ENCODE results near the gene RPTOR.

The RPTOR gene

GRCh38 chr17:80822021-80822699 lies 277.5 kb downstream of the RPTOR start:
- no peak for DNase-seq

- DNase-seq, result no peak
Observed at GRCh38 chr17:80822700-80823410, 278.2 kb downstream of the RPTOR start.

- no peak for DNase-seq
Observed at GRCh38 chr17:80824549-80825470, 280.2 kb downstream of the RPTOR start.

- DNase-seq, result no peak
Observed at GRCh38 chr17:80825471-80826345, 281.1 kb downstream of the RPTOR start.

GRCh38 chr17:80826346-80826954 lies 281.8 kb downstream of the RPTOR start:
- no peak for DNase-seq

- no peak for DNase-seq
Observed at GRCh38 chr17:80826955-80827645, 282.5 kb downstream of the RPTOR start.

GRCh38 chr17:80827646-80828643 lies 283.3 kb downstream of the RPTOR start:
- no peak for DNase-seq

- DNase-seq, result no peak
Observed at GRCh38 chr17:80829166-80829813, 284.7 kb downstream of the RPTOR start.

- DNase-seq, result no peak
Observed at GRCh38 chr17:80830020-80830780, 285.6 kb downstream of the RPTOR start.

GRCh38 chr17:80831491-80831890 lies 286.9 kb downstream of the RPTOR start:
- no peak for DNase-seq

GRCh38 chr17:80832266-80832676 lies 287.6 kb downstream of the RPTOR start:
- DNase-seq, result no peak

GRCh38 chr17:80832888-80833583 lies 288.4 kb downstream of the RPTOR start:
- peak; percentile 74 to 79 for DNase-seq

- no peak for DNase-seq
Observed at GRCh38 chr17:80833952-80834892, 289.6 kb downstream of the RPTOR start.

GRCh38 chr17:80834893-80835275 lies 290.2 kb downstream of the RPTOR start:
- DNase-seq, result no peak

GRCh38 chr17:80835816-80836657 lies 291.4 kb downstream of the RPTOR start:
- DNase-seq, result no peak

- no peak for DNase-seq
Observed at GRCh38 chr17:80836658-80836965, 292.0 kb downstream of the RPTOR start.

All from CD4-positive, alpha-beta T cell treated with Interleukin-4 for 1 hour (primary cell).